SK-N-SH (cell line): Measurements from ENCODE around the gene FAM149A.

Experiments
- TF ChIP-seq, protein P1 (sequence below): fragments of 200-600 bp; sonication (generic); IDR thresholded peaks from 2 replicates; pipeline ENCODE4 v1.6.1; 2017; ENCODE audit warnings: antibody characterized with exemption, mild to moderate bottlenecking, moderate library complexity
- TF ChIP-seq, protein P2 (sequence below): IDR thresholded peaks from 2 replicates; pipeline ENCODE4 v1.4.0; 2012; ENCODE audit warnings: low read depth

GRCh38 chr4:186189656-186190055 lies 85.2 kb downstream of the FAM149A start:
- TF ChIP-seq, protein P1, sequence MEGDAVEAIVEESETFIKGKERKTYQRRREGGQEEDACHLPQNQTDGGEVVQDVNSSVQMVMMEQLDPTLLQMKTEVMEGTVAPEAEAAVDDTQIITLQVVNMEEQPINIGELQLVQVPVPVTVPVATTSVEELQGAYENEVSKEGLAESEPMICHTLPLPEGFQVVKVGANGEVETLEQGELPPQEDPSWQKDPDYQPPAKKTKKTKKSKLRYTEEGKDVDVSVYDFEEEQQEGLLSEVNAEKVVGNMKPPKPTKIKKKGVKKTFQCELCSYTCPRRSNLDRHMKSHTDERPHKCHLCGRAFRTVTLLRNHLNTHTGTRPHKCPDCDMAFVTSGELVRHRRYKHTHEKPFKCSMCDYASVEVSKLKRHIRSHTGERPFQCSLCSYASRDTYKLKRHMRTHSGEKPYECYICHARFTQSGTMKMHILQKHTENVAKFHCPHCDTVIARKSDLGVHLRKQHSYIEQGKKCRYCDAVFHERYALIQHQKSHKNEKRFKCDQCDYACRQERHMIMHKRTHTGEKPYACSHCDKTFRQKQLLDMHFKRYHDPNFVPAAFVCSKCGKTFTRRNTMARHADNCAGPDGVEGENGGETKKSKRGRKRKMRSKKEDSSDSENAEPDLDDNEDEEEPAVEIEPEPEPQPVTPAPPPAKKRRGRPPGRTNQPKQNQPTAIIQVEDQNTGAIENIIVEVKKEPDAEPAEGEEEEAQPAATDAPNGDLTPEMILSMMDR = no peak
- TF ChIP-seq, protein P2, sequence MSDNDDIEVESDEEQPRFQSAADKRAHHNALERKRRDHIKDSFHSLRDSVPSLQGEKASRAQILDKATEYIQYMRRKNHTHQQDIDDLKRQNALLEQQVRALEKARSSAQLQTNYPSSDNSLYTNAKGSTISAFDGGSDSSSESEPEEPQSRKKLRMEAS = no peak
